ENCODE measurements around the gene LY6G6D. TPM values are rescaled to one million over a fixed set of nuclear protein-coding genes. Genes with fewer than 3 reads are reported as not detected.
A peak's percentile ranks its signal among the peaks of the same experiment; 100 is the strongest.

Gene LY6G6D
- total and polyA plus RNA-seq, 2 of the 13 experiments (the other 11 are each of a cell fraction or from before 2014, with no cell fraction given), result not detected

- TF ChIP-seq HDAC6 (IDR thresholded peaks at IDR 0.05; ENCODE audit: low read depth, low read length), result no peak
- TF ChIP-seq BATF2 (CRISPR knock-in tag; IDR thresholded peaks at IDR 0.05), result no peak
- TF ChIP-seq ZNF614 (CRISPR knock-in tag; IDR thresholded peaks at IDR 0.05; ENCODE audit: borderline replicate concordance), result peak; percentile 55; the same call in 1 of the 2 replicates
- no peak for TF ChIP-seq CCAR2 (optimal IDR thresholded peaks at IDR 0.05; ENCODE audit: low read depth, low read length)
- TF ChIP-seq CERS6 (CRISPR knock-in tag; IDR thresholded peaks at IDR 0.05), result no peak
- no peak; the same call in 1 of the 2 replicates for TF ChIP-seq KLF6 (CRISPR knock-in tag; IDR thresholded peaks at IDR 0.05)
- TF ChIP-seq SP5 (CRISPR knock-in tag; IDR thresholded peaks at IDR 0.05; ENCODE audit: borderline replicate concordance, low read depth), result peak; percentile 96
- no peak for TF ChIP-seq ZNF549 (CRISPR knock-in tag; IDR thresholded peaks at IDR 0.05)
- peak; percentile 85; the same call in 1 of the 2 replicates for TF ChIP-seq ZNF343 (CRISPR knock-in tag; IDR thresholded peaks at IDR 0.05)
- no peak for TF ChIP-seq TRIM24 (CRISPR knock-in tag; IDR thresholded peaks at IDR 0.05)
- peak; percentile 56 for TF ChIP-seq THRA (CRISPR knock-in tag; IDR thresholded peaks at IDR 0.05; ENCODE audit: borderline replicate concordance)
- TF ChIP-seq ZSCAN29 (CRISPR knock-in tag; conservative IDR thresholded peaks at IDR 0.05), result 0 out of 2 replicates have a peak, but pooled peaks have one; percentile 11
- peak; percentile 53; the same call in 1 of the 2 replicates for TF ChIP-seq NR2F2 (IDR thresholded peaks at IDR 0.05; ENCODE audit: borderline replicate concordance, low read depth)
- peak; percentile 92 for TF ChIP-seq MIER3 (CRISPR knock-in tag; IDR thresholded peaks at IDR 0.05; ENCODE audit: borderline replicate concordance)
- TF ChIP-seq ZNF143 (CRISPR knock-in tag; IDR thresholded peaks at IDR 0.05), result no peak
- peak; percentile 71; the same call in 1 of the 2 replicates for TF ChIP-seq MXD1 (CRISPR knock-in tag; IDR thresholded peaks at IDR 0.05)
- TF ChIP-seq THAP11 (CRISPR knock-in tag; IDR thresholded peaks at IDR 0.05), result peak; percentile 93
- TF ChIP-seq MEIS2 (CRISPR knock-in tag; IDR thresholded peaks at IDR 0.05), result peak; percentile 72; the same call in 1 of the 2 replicates
- TF ChIP-seq TEAD2 (CRISPR knock-in tag; IDR thresholded peaks at IDR 0.05), result no peak
- TF ChIP-seq EED (CRISPR knock-in tag; IDR thresholded peaks at IDR 0.05), result peak; percentile 53
- TF ChIP-seq ZNF597 (CRISPR knock-in tag; IDR thresholded peaks at IDR 0.05), result no peak
- no peak for TF ChIP-seq ZNF383 (CRISPR knock-in tag; IDR thresholded peaks at IDR 0.05; ENCODE audit: borderline replicate concordance)
- TF ChIP-seq NFKB2 (CRISPR knock-in tag; IDR thresholded peaks at IDR 0.05; ENCODE audit: borderline replicate concordance), result peak; percentile 60; the same call in 1 of the 2 replicates
- TF ChIP-seq ATRX (CRISPR knock-in tag; IDR thresholded peaks at IDR 0.05; ENCODE audit: borderline replicate concordance), result no peak
- peak; percentile 65; the same call in 1 of the 2 replicates for TF ChIP-seq PPARG (CRISPR knock-in tag; conservative IDR thresholded peaks at IDR 0.05)
- TF ChIP-seq ATAD3A (CRISPR knock-in tag; IDR thresholded peaks at IDR 0.05), result no peak
Measured at GRCh38 chr6:31702819-31703716, 12.1 kb upstream of the LY6G6D start, which contains the start of gene ABHD16A (continued).

Data from HepG2 (cell line).